RWPE2 (cell line): ENCODE results near the gene ELP4.

ENCODE experiments used
- ATAC-seq: fragments of 200-7000 bp; cut with Tn5 transposase; 3 replicates; pipeline ENCODE4 v1.9.1; 2021; ENCODE audit warnings: low read depth
- DNase-seq: peaks from one replicate; pipeline ENCODE4 v3.0.0-alpha.2; 2020; ENCODE audit warnings: low spot score
- H3K27ac ChIP-seq: fragments of 450-650 bp; 2 replicates; pipeline ENCODE4 v1.5.1; 2017; ENCODE audit warnings: mild to moderate bottlenecking; ENCODE audit not compliant: poor library complexity, severe bottlenecking
- H3K27me3 ChIP-seq: fragments of 250-450 bp; sonication (Bioruptor Pico); 2 replicates; pipeline ENCODE4 v1.5.1; 2021; ENCODE audit warnings: mild to moderate bottlenecking, moderate library complexity; ENCODE audit not compliant: insufficient read depth, poor library complexity, severe bottlenecking
- H3K36me3 ChIP-seq: fragments of 250-450 bp; sonication (Bioruptor Pico); 2 replicates; pipeline ENCODE4 v1.5.1; 2020; ENCODE audit warnings: low read depth, mild to moderate bottlenecking, moderate library complexity
- H3K4me1 ChIP-seq: fragments of 250-450 bp; sonication (Bioruptor Pico); 2 replicates; pipeline ENCODE4 v1.5.1; 2021; ENCODE audit warnings: mild to moderate bottlenecking, moderate library complexity; ENCODE audit not compliant: insufficient read depth, poor library complexity, severe bottlenecking
- H3K4me3 ChIP-seq: fragments of 250-450 bp; sonication (Bioruptor Pico); 2 replicates; pipeline ENCODE4 v1.5.1; 2021; ENCODE audit warnings: mild to moderate bottlenecking, moderate library complexity; ENCODE audit not compliant: severe bottlenecking
- H3K9me3 ChIP-seq: fragments of 250-450 bp; sonication (Bioruptor Pico); 2 replicates; pipeline ENCODE4 v1.5.1; 2021; ENCODE audit warnings: mild to moderate bottlenecking, moderate library complexity; ENCODE audit not compliant: severe bottlenecking
- TF ChIP-seq, protein P1 (sequence below): fragments of 450-650 bp; IDR thresholded peaks from one replicate; pipeline ENCODE4 v1.5.1; 2017; ENCODE audit warnings: mild to moderate bottlenecking, moderate library complexity; ENCODE audit not compliant: poor library complexity, severe bottlenecking

Gene ELP4

DNA sequence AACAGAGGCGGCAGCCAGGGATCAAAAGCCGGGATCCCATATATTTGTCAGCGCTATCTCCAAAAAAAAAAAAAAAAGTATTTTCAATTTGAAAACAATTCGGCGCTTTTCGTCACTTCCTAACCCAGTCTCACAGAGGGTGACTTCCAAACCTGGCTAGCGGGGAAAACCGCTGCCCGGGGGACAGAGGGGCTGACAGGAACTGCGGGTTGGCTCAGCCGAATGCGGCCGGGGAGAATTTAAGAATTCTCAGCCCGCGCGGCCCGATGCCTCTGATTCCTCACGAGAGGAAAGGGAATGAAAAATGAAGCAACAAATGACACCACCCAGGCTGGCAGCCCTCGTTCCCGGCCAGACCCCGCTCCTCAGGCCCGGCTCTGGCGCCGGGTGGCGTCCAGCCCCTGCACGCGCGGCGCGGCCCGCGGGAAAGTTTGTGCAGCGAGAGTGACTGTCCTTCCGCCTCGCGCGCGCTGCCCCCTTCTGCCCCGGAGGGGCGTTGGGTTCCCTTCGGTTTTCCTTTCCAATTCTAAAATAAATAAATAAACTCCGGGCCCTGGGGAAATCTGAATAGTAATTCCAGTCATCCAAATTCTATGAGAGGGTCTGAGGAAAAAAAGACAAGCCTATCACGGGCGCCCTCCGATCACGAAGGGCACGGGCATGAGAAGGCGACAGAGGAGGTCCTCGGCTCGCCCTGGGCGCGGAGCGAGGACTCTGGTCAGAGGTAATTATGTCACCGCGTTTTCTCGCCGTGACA lies 306.3 kb downstream of the ELP4 start:
- Histone ChIP-seq H3K4me3 (no peak overlapping the region), H3K9me3 (no peaks in the 10 kb centered on the region), H3K36me3 (no peaks in the 10 kb centered on the region), H3K4me1 (no peaks in the 10 kb centered on the region), H3K27ac (no peak overlapping the region), H3K27me3 (peaks cover 98% of the 10 kb centered on the region)
- TF ChIP-seq, protein P1, sequence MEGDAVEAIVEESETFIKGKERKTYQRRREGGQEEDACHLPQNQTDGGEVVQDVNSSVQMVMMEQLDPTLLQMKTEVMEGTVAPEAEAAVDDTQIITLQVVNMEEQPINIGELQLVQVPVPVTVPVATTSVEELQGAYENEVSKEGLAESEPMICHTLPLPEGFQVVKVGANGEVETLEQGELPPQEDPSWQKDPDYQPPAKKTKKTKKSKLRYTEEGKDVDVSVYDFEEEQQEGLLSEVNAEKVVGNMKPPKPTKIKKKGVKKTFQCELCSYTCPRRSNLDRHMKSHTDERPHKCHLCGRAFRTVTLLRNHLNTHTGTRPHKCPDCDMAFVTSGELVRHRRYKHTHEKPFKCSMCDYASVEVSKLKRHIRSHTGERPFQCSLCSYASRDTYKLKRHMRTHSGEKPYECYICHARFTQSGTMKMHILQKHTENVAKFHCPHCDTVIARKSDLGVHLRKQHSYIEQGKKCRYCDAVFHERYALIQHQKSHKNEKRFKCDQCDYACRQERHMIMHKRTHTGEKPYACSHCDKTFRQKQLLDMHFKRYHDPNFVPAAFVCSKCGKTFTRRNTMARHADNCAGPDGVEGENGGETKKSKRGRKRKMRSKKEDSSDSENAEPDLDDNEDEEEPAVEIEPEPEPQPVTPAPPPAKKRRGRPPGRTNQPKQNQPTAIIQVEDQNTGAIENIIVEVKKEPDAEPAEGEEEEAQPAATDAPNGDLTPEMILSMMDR = no peak
- DNase-seq (no peak), ATAC-seq (no peak)

DNA sequence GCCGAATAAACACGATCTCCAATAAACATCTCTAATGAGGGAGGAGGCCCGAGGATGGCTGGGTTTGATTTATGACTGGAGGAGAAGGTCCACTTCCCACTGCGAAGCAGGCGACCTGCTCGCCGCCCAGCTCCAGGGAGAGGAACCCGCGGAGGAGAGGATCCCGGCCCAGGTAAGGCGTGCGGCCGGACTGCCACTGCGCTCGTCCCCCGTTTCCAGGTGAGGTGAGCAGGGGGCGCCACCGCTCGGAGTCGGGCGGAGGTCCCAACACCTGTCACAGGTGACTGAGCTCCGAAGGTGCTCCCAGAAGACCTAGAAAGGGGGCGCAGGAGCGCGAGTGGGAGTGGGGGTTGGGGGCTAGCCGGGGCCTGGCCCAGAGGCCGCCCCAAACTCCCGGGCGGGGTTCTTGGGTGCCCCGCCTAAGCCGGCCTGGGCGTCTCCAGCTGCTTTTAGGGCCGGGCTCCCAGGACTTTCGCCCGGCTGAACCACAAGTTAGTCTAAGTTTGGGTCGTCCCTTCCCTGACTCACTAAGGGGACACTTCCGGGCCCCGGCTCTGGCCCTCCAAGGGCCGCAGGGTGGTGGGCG lies 307.0 kb downstream of the ELP4 start:
- H3K27ac ChIP-seq = no peak overlapping the region
- no peaks in the 10 kb centered on the region for H3K36me3 ChIP-seq
- no peak overlapping the region for H3K4me3 ChIP-seq
- TF ChIP-seq, protein P1 = no peak
- ATAC-seq (peak; percentile 6; the same call in 1 of the 3 replicates), DNase-seq (no peak)
- H3K9me3 ChIP-seq = no peaks in the 10 kb centered on the region
- H3K4me1 ChIP-seq = no peaks in the 10 kb centered on the region
- peaks cover 99% of the 10 kb centered on the region for H3K27me3 ChIP-seq

DNA sequence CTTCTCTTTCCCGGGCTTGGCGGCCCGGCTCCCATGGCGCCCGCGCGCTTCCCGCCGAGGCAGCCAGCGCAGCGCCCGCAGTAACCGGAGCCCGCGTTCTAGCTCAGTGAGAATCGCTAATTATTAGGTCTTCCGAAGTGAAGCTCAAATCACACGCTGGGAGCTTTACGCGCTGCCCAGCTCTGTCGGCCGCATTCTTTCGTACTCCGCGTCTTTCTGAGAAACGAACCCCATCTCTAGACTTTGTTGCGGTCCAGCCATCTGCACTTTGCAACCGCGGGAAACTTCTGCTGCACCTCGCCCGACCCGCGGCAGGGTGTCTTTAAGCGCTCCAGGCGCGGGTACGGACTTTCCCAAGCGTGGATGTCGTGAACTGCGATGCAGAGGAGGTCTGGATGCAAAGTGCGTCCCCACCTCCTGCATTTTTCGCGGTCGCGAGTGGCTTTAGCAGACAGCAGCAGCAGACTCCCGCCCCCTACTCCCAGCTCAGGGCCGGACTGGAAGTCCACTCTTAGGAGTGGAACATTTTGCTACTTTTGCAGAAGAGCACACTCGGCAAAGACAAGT lies 307.6 kb downstream of the ELP4 start:
- peak; percentile 33 for ATAC-seq
- no peaks in the 10 kb centered on the region for H3K9me3 ChIP-seq
- H3K4me1 ChIP-seq = no peaks in the 10 kb centered on the region
- H3K4me3 ChIP-seq = no peak overlapping the region
- TF ChIP-seq, protein P1 = no peak
- peaks cover 99% of the 10 kb centered on the region for H3K27me3 ChIP-seq
- H3K36me3 ChIP-seq = no peaks in the 10 kb centered on the region
- DNase-seq = no peak
- no peak overlapping the region for H3K27ac ChIP-seq

DNA sequence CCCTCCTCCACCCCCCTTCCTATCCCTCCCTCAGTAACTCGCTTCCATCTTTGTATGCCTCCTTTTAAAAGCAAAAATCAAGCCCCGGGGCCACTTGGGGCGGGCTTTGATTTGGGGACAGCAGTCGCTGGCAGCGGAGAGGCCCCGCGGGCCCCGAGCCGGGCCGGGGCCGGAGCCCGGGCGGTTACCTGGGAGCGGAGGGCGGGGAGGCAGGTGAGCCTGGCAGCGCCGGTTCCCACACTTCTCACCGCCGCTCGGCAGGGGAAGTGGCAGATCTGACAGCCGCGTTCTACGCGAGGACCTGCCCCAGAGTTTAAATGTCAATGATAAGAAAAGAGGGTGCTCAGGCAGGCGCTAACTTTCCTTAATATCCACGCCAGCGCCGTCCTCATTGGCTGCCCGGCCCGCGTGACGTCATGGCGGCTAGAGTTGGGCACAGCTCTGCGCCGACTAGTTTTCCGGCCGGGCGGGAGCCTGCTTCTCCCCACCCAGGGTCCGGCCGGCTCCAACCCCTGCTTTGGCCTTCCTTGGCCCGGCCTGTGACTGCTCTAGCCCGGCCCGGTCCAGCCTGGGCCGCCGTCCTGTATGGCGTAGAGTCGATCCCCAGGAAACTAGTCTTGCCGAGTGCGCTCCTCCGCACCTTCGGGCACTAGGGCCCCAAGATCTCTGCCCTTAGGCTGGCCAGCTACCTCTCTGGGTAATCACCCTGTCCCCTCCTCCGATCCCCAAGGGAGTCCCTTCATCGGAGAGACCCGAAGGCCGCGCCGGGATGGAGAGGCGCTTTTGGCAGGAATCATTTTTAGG lies 308.3 kb downstream of the ELP4 start:
- TF ChIP-seq, protein P1 = no peak
- Histone ChIP-seq H3K27ac (no peak overlapping the region), H3K4me3 (no peak overlapping the region), H3K27me3 (peaks cover 99% of the 10 kb centered on the region), H3K36me3 (no peaks in the 10 kb centered on the region), H3K4me1 (no peaks in the 10 kb centered on the region), H3K9me3 (no peaks in the 10 kb centered on the region)
- DNase-seq (no peak), ATAC-seq (no peak)
